CD4-positive, alpha-beta T cell treated with Interleukin-1 beta for 1 hour (primary cell): ENCODE data around the gene GBP3.
A peak's percentile ranks its signal among the peaks of the same experiment; 100 is the strongest.
"Not testable (repeated sequence)": the region's sequence is repeated elsewhere in the genome, so short reads cannot be mapped to it uniquely, and the experiment has no call there.

Source experiments
- DNase-seq, 2 donors: peaks; one replicate each; pipeline ENCODE4 v3.0.0-alpha.2; 2020 to 2022

The GBP3 gene

GRCh38 chr1:89041119-89041641 is 18.5 kb upstream of the GBP3 start:
- DNase-seq: no peak

GRCh38 chr1:89040315-89040626 is 17.6 kb upstream of the GBP3 start:
- no peak for DNase-seq

DNA sequence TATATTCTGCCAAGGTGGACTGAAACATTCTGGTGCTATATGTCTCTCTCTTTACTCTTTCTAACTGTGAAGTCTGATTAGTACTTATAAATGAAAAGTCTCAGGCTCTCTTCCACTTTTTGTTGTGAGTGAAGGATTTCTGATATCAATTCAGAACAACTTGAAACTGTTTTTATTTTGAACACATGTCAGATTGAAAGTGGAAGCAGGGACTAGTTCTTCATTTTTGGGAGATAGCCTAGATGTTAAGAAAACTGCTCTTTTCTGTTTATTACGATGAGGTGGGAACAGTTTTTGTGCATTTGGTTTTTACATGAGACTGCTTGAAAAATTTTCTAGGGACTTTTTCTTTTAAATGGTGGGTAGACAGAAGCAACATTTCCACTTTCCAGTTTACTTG is 14.5 kb upstream of the GBP3 start:
- no peak for DNase-seq

GRCh38 chr1:89035080-89035479 is 12.4 kb upstream of the GBP3 start:
- DNase-seq: no peak

DNA sequence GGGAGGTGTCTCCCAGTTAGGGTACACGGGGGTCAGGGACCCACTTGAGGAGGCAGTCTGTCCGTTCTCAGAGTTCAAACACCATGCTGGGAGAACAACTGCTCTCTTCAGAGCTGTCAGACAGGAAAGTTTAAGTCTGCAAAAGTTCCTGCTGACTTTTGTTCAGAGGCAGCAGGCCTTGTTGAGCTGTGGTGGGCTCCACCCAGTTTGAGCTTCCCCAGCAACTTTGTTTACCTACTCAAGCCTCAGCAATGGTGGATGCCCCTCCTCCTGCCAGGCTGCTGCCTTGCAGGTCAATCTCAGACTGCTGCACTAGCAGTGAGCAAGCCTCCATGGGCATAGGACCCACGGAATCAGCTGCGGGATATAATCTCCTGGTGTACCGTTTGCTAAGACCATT is 11.3 kb upstream of the GBP3 start:
- peak in 1 of 2 donors; percentile 15 for DNase-seq

GRCh38 chr1:89029051-89029450 is 6.4 kb upstream of the GBP3 start:
- peak in 1 of 2 donors; percentile 44 for DNase-seq

DNA sequence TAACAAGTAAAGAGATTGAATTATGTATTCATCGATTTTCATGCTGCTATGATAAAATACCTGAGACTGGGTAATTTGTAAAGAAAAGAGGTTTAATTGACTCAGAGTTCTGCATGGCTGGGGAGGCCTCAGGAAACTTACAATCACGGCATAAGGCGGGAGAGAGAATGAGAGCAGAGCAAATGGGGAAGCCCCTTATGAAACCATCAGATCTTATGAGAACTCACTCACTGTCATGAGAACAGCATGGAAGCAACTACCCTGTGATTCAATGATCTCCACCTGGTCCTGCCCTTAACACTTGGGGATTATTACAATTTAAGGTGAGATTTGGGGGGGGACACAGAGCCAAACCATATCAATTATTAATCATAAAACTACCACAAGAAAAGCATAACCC is 3.3 kb upstream of the GBP3 start:
- DNase-seq: no peak

DNA sequence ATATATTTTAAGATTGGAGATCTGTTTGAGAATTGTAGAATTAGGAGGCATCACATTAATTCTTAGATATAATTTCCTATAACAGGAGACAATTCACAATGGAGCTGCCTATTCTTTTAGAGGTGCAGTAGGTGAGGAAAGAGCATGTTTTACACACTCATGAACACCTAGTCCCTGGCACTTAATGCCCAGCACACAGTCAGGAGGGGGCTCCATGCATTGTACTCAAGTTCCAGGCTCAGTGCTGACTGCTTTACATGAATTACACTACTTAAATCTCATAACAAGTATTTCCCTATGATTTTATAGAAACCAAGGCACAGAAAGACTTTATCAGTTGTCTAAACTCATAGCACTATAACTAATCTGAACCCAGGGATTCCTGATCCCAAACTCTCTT is 360 bp upstream of the GBP3 start:
- DNase-seq: no peak

DNA sequence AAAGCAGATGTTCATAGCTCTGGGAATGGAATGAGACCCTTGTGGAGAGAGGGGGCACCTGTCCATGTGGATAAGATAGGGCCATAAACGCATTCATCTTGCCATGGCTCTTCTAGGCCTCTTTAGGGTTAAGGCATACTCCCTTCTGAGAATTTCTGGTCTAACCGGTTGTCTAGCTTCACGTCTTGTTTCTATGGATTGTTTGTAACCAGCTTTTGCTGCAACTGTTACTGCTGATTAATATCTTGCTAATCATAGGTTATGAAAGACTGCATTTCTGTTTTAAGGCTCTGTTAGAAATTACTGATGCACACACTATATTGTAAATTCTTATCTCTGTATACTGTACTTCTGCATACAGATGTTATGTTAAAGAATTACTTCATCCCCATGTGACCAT is 4.3 kb downstream of the GBP3 start:
- not testable (repeated sequence) for DNase-seq

GRCh38 chr1:89008511-89008910 is 14.2 kb downstream of the GBP3 start:
- no peak for DNase-seq

DNA sequence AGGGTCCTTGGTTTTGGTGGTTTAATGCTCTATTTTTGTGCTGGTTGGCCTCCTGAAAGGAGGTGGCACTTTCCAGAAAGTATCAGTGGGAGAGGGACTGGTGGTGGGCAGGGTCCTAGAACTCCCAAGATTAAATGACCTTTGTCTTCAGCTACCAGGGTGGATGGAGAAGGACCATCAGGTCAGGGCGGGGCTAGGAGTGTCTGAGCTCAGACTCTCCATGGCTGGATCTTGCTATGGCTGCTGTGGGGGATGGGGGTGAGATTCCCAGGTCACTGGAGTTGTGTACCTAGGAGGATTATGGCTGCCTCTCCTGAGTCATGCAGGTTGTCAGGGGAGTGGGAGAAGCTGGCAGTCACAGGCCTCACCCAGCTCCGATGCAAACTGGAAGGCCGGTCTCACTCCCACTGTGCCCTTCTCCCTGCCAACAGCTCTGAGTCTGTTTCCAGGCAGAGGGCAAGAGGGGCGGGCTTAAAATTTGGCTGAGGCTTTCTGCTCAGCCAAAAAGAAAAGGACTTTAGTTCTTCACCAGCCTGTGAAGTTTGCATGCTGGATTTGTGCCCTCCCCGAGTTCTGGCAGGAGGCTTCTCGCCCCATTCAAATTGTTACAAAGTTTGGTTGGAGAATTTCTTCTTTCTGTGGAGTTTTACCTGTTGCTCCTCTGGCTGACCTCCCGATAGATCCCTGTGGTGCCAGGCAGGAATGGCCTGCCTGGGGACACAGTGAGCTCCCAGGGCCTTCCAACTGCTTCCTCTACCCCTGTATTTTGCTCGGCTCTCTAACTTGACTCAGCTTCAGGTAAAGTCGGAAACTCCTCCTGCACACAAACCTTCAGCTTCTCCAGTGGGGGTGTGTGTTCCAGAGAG is 17.1 kb downstream of the GBP3 start:
- no peak for DNase-seq

- not testable (repeated sequence) for DNase-seq
These were observed 20.5 kb downstream of the GBP3 start for GRCh38 chr1:89002176-89002575.

GRCh38 chr1:89001510-89001909 is 21.2 kb downstream of the GBP3 start:
- no peak for DNase-seq

- peak in 1 of 2 donors; percentile 82 for DNase-seq
These were observed 23.9 kb downstream of the GBP3 start for GRCh38 chr1:88998716-88999115.

GRCh38 chr1:88990426-88990825 is 32.2 kb downstream of the GBP3 start:
- no peak for DNase-seq

DNA sequence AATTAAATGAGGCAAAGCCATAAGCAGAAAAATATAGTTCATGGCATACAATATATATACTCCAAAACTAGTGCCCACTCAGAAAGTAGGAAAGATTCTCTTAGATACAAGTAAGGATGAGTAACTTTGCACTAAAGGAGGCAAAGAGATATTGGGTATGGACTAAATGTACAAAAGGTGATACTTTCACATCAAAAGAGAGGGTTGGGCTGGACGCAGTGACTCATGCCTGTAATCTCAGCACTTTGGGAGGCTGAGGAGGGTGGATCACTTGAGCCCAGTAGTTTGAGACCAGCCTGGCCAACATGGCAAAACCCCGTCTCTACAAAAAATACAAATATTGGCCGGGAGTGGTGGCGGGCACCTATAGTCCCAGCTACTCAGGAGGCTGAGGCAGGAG is 37.0 kb downstream of the GBP3 start:
- DNase-seq: no peak

DNA sequence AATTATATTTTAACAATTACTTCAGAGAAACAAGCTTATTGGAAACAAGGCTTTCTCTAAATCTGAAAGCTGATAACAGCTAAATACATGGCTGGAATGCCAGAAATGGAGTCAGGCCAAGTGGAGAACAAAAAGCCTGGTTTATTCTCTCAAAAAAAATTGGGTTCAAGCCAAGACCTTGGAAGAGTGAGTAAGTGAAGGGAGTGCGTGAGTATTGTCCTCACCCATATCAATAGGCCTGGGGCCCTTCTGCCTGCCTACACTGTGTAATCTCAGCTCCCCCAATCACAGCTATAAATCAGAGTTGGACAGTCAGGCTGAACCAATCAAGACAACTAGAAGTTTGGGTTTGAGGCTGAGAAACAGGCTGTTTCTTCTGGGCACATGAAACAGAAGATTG is 37.6 kb downstream of the GBP3 start:
- no peak for DNase-seq

DNA sequence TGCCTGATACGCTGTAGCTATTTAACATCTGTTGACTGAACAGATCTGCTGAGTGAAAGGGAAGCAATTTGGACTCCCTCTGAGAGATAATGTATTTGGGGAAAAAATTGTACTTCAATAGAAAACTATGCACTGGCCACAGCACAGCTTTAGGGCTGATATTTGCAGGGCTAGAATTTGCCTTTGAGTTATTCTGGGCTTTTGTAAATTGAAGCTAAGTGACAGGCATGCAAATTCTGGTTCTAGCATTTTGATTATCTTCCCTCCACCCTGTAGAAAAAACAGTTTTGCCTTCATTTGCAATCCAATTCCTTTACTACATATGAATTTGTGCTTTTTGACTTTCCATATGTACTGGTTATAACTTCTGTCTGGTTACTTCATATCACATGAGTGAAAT is 38.1 kb downstream of the GBP3 start:
- DNase-seq: no peak

- peak; percentile 28 to 79 for DNase-seq
These were observed 38.7 kb downstream of the GBP3 start for GRCh38 chr1:88983791-88984559.

DNA sequence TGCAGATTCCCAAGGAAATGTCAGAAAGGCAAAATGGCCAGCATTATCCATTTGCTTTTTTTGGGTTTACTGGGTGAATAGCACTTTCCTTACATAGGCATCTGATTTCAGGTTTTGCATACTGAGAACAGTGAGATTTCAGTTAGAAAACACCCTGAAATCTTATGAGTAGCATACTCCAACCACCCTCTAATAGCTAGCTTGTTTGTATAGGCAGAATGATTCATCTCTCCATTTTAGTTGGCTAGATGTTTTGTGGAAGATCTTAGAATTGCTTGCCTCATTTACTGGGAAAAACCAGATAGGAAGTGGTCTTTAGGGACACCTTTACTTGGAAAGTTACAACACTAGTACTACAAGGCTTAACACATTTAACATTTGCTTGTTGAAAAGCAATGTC is 40.6 kb downstream of the GBP3 start:
- no peak for DNase-seq

DNA sequence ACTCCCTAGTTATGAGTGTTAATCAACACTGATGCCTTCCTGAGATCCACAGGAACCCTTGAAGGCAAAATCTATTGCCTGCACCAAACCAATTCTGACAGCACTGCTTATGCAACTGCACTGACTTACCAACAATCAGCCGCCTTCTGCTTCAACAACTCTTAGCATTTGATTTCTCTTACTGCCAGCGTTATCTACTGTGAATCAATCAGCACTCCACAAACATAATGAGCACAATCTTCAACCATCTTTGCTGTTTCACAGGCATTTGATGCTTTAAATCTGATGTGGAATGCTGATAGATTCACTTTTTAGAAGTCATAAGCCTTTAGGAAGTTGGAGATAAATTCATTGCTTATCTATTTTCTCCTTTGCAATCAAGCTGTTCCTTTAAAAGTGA is 41.2 kb downstream of the GBP3 start:
- not testable (repeated sequence) for DNase-seq

GRCh38 chr1:88980870-88981269 is 41.8 kb downstream of the GBP3 start:
- DNase-seq: no peak

DNA sequence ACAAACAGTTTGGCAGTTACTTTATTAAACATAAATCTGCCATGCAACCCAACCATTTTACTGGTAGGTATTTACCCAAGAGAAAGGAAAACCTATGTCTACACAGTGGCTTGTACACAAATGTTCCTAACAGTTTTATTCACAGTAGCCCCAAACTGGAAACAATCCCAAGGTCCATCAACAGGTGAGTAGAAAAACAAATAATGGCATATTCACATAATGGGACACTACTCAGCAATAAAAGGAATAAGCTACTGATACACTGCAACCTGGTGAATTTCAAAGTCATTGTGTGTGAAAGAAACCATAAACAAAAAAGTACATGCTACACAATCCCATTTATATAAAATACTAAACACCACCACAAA is 42.9 kb downstream of the GBP3 start:
- no peak for DNase-seq

DNA sequence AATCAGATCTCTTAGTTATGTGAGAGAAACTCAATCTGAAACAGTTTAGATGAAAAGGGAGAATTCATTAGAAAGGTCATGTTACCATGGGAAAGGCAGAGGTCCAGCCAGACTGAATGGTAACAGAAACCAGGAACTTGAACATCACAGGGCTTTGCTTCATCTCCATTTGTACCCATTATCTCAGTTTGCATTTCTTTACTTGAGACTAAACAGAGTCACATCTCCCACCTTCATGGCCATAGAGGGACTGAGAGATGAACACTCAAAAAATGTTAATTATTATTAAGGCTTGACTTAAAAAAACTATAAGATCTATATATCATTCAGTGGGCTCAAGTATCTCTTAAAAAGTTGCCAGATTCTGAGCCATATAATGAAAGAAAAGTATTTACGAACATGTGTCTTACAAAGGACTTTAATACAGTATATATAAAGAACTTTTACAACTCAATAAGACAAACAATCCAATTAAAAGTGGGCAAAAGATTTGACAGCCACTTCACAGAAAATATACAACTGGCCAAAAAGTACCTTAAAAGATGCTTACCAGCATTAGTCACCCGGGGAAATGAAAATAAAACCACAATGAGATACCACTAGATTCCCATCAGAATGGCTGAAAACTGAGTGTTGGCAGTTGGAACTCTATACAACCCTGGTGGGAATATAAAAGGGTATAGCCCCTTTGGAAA is 43.5 kb downstream of the GBP3 start:
- DNase-seq: no peak
